DMS114 treated with DMSO at 0.1 percent for 48 hours (cell line): ENCODE results near the gene SRSF3.
"Not testable (repeated sequence)": the region's sequence is repeated elsewhere in the genome, so short reads cannot be mapped to it uniquely, and the experiment has no call there.

Source experiments
- DNase-seq: peaks from one replicate; lab custom pipeline; 2025; ENCODE audit not compliant: unreplicated experiment; lab: John Stamatoyannopoulos, UW

The SRSF3 gene

GRCh38 chr6:36594029-36594815, at the start of gene SRSF3:
TSS of gene SRSF3 (plus strand) at chr6:36594362. CDS start at chr6:36596763, 2,401 bp downstream.
- DNase-seq = peak; percentile 99

GRCh38 chr6:36545767-36546307, 48.3 kb upstream of the SRSF3 start:
- no peak for DNase-seq

GRCh38 chr6:36546308-36546919, 47.7 kb upstream of the SRSF3 start:
- DNase-seq = peak; percentile 52

DNA sequence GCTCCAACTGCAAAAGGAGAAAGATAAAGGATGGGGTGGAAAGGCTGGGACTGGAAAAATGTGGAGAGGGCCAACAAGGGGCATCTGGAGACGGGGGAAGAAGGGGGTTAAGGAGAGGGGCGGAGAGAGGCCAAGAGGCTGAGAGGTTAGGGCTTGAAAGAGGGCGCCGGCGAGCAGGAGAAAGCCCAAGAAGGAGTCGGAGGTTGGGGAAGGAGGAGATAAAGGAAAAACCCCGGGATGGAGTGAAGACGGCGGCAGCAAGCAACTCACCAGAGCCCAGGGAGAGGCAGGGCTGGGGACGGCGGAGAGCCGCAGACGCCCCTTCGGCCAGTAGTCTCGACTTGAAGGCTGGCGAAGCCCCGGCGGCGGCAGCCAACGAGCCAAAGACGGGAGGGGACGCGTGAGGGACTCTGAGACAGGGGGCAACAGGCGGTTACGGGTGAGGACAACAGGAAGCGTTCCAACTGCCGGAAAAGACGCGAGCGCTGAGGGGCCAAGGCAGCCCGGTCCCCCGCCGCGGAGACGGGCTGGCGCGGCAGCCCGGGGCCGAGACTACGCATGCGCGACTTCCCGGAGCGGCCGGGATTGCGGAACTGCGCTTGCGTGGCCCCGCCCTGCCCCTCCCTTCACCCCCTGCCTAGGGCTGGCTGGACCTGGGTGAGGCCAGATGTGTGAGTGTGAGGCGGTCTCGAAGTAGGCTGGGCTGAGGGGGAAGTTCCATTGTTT, 47.1 kb upstream of the SRSF3 start, which contains the start of gene STK38:
TSS of gene STK38 (minus strand) at position 560 of the 726 bp plus-strand sequence. CDS start 7,277 bp downstream, outside the sequence.
- peak; percentile 63 for DNase-seq

DNA sequence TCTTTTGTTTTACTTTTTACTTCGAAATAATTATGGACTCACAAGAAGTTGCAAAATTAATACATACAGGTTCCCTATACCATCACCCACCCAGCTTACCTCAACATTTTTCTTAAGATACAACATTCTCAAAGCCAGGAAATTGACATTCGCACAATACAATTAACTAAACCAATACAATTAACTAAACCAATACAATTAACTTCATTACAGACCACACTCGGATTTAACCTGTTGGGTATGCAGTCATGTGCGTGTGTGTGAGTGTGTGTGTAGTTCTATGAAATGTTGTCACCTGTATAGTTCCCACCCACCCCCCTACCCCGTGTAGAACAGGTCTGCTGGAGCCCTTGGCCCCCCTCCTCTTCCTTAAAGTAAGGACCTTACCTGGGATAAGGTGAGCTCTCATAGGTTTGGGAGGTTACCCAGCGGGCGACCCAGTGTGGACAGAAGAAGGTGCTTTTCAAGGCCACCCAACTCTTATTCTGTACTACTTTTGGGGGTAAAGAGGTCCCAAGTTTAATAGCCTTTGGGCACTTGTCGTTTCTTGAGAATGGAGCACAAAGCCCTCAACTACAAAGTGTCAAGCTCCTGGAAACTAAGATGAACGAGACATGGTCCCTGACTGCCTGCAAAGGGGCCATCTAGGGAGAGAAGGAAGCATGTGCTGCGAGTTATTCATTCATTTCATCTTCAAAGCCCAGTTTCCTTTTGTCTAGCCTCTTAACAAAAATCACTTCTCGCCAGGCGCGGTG, 46.3 kb upstream of the SRSF3 start:
- no peak for DNase-seq

- DNase-seq = no peak
Measured at GRCh38 chr6:36548401-36548743, 45.8 kb upstream of the SRSF3 start.

GRCh38 chr6:36550473-36551000, 43.6 kb upstream of the SRSF3 start:
- DNase-seq = no peak

DNA sequence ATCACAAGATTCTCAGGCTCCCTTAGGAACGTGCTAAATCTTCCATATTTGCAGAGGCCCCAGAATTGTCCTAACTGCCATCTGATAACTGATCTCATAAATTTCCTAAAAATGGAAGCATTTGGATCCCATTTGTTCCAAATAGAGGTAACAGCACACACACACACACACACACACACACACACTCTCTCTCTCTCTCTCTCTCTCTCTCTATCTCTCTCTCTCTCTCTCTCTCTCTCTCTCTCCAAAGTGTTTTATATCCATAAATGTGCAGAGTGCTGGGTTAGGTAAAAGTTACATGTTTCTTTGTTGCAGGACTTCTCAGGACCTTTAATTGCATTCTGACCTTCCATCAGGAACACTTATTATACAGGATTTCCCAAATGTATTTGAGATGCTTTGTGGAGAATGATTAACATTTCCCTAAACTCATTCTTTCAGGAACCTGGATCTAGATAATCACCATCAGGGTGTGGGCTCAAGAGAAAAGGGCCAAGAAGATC, 38.4 kb upstream of the SRSF3 start:
- DNase-seq = no peak

DNA sequence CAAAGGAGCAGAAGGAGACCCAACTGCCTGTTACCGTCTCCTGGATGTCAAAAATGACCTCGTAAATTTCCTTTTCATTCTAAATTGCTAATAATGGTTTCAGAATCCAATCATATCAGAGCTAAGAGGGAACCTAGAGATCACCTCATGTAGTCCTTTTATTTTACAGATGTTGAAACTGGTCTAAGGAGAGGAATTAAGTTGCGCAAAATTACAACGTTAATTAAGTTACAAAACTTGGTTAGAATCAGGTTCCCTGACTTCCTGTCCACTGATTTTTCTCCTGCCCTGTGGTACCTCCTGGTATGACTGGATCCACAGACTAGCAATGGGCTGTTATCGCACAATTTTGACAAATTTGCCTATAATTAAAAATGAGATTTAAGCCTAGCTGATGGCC, 37.9 kb upstream of the SRSF3 start:
- no peak for DNase-seq

- DNase-seq = no peak
Measured at GRCh38 chr6:36559011-36559793, 35.0 kb upstream of the SRSF3 start.

GRCh38 chr6:36560822-36561221, 33.3 kb upstream of the SRSF3 start:
- no peak for DNase-seq

DNA sequence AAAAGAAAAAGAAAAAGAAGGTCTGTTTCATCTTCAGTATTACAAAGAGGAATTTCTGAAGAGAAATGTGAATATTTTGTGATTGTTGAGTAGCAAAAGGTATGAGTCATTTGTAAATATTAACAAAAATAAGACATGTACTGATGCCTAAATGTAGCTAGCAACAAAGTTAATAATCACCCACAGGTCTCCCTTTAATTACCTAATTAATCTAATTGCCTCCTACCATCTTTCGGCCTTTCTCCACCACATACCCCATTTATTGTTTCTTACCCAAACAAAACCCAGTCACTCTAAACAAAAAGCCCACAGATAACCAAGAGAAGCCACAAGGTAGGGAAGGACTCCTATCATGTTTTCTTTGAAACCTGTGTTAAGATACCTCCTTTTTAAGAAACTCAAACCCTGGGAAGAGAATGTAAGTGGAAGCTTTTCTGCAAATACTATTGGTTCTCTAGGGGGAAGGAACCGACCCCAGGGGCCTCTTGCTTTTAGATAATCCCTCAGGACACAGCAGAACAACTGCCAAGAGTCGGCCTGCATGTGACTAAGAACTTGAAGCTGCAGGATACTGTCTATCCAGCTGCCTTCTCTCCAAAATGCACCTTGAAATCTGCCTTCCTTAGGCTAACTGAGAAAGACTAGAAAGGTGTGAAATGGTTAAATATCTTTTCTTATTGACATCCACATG, 30.8 kb upstream of the SRSF3 start:
- DNase-seq = no peak

- no peak for DNase-seq
Measured at GRCh38 chr6:36563928-36564284, 30.3 kb upstream of the SRSF3 start.

DNA sequence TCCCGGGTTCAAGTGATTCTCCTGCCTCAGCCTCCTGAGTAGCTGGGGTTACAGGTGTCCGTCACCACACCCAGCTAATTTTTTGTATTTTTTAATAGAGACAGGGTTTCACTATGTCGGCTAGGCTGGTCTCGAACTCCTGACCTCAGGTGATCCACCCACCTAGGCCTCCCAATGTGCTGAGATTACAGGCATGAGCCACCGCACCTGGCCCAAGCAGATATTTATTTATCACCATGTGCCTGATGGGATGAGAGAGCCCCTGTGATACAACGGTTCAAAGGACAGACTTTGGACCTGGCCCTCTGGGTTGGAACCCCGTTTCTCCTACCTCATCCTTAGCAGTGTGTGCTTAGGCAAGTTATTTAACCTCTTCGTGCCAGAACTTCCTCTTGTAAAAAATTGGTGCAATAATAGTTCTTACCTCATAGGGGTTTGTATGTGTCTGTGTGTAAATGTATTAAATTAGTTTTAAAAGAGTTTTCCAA, 27.7 kb upstream of the SRSF3 start:
- no peak for DNase-seq

DNA sequence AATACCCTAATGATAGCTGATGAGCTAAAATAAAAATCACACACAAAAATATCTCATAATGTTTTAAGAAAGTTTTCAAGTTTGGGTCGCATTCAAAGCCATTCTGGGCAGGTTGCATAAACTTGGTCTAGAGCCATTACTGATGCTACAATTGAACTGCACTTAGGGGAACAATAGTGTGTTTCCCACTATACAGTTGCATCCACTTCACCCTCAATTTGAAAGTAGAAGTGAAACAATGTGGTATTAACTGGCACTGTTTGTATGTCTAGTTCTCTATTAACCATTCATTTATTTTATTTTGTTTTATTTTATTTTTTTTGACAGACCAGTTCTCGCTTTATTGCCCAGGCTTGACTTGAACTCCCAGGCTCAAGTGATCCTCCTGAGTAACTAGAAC, 23.9 kb upstream of the SRSF3 start:
- DNase-seq = no peak

DNA sequence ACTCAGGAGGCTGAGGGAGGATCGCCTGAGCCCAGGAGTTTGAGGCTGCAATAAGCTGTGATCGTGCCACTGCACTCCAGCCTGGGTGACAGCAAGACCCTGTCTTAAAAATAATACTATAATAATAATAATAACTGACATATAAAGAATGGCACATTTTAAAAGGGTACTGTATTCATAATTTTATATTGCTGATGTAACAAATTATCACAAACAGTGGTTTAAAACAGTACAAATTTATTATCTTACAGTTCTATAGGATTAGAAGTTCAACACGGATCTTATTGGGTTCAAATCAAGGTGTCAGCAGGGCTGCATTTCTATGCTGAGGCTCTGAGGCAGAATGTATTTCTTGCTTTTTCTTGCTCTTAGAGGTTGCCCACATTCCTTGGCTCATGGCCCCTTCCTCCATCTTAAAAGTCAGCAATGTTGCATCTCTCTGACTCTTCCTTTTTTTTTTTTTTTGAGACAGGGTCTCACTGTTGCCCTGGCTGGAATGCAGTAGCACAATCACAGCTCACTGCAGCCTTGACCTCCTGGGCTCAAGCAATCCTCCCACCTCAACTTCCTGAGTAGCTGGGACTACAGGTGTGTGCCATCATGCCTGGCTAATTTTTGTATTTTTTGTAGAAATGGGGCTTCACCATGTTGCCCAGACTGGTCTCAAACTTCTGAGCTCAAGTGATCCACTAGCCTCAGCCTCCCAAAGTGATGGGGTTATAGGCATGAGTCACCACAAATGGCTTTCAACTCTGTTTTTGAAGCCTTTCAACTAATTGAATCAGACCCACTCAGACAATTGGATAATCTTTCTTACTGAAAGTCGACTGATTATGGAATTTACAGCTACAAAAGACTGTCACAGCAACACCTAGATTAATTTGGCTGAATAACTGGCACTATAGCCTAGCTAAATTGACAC, 22.8 kb upstream of the SRSF3 start:
- no peak for DNase-seq

GRCh38 chr6:36572353-36573311, 21.5 kb upstream of the SRSF3 start:
- not testable (repeated sequence) for DNase-seq
